GM21390 (cell line): ENCODE results near the gene NKX3-2.
A peak's percentile ranks its signal among the peaks of the same experiment; 100 is the strongest.

Experiments used
- ATAC-seq: cut with Tn5 transposase; IDR thresholded peaks from one replicate; pipeline ENCODE4 v1.9.1; 2021; ENCODE audit not compliant: unreplicated experiment

NKX3-2 gene

GRCh38 chr4:13546142-13546940, 2.0 kb upstream of the NKX3-2 start:
- ATAC-seq = no peak

- ATAC-seq = no peak
These were observed 1.1 kb upstream of the NKX3-2 start for GRCh38 chr4:13545394-13545808.

- ATAC-seq = peak; percentile 53
These were observed 492 bp upstream of the NKX3-2 start for GRCh38 chr4:13544606-13545393.

DNA sequence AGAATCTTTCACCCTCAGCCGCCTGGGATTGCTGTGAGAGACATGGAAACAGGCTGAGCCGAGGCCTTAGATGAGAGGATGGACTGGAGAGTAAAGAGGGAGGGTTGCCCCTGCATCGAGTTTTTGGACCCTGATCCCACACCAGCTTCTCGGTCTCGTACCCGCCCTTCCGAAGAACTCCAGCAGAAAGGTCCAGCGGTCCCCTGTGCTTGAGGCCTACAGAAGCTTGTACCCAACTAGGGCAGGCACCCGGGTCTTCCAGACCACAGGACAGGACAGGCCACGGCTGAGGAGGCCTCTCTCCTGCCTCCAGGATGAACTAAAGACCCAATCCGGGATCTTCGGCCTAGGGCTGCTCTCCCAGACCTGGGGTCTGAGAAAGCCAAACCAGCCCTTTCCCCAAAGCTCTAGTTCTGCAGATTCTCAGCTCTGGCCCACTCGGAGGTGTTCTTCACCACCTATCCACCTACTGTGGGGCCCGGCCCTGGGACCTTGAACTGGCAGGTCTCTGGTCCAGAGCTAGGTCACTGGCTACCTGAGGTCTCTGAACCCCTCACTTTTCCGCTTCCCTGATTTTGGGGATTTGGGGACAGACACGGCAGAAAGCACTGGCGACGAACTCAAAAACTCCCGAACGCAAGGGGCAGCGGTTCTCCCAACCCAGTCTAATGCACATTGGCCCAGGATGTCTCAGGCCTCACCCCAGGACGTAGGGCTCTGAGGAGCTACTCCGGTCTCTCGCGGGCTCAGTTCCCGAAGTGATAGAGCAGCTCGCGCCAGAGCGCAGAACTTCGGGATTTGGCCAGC, 1.1 kb downstream of the NKX3-2 start:
- ATAC-seq = no peak

- no peak for ATAC-seq
These were observed 1.7 kb downstream of the NKX3-2 start for GRCh38 chr4:13542577-13543031.

GRCh38 chr4:13541720-13542576, 2.4 kb downstream of the NKX3-2 start:
- ATAC-seq = peak; percentile 37

- no peak for ATAC-seq
These were observed 3.1 kb downstream of the NKX3-2 start for GRCh38 chr4:13541176-13541604.

GRCh38 chr4:13540446-13541175, 3.7 kb downstream of the NKX3-2 start:
- ATAC-seq = no peak

GRCh38 chr4:13539619-13540445, 4.5 kb downstream of the NKX3-2 start:
- no peak for ATAC-seq

GRCh38 chr4:13539047-13539618, 5.2 kb downstream of the NKX3-2 start:
- ATAC-seq = no peak

DNA sequence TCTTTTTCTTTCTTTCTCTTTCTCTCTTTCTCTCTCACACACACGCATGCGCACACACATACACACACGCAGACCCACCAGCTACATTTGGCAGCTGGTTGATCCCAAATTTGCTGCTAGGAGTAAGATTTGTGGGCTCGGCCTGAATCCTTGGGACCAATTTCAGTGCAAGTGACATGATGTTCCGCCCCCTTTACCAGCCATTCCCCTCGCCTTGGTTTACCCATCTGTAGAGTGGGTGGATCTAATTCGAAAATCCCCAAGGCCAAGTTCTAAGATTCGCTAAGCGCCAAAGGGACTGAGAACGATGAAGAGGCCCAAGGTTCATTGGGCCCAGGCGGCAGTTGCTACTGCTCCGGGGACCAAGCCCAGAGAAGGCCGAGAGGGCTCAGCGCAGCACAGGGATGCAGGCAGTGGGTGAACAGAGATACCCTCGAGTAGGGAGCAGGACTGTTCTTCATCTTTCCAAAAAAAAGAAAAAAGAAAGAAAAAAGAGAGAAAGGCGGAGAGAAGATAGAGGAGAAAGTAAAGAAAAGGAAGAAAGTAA, 5.8 kb downstream of the NKX3-2 start:
- no peak for ATAC-seq

DNA sequence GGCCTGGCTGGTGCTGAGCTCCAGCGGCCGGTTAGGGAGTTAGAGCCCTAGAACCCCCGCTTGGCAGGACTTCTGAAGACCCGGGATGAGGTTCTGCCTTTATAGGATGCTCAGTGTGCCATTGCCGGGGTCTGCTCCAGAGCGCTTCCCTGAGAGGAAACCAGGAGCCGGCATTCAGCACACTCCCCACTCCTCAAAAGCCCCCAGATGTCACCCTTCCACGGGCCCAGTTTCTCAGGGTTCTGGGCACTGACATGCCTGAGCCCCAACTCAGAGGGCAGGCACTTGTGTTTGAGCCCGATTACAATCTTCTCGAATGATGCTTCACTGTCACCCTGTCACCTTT, 6.5 kb downstream of the NKX3-2 start:
- no peak for ATAC-seq

GRCh38 chr4:13537011-13537831, 7.1 kb downstream of the NKX3-2 start:
- ATAC-seq = no peak

DNA sequence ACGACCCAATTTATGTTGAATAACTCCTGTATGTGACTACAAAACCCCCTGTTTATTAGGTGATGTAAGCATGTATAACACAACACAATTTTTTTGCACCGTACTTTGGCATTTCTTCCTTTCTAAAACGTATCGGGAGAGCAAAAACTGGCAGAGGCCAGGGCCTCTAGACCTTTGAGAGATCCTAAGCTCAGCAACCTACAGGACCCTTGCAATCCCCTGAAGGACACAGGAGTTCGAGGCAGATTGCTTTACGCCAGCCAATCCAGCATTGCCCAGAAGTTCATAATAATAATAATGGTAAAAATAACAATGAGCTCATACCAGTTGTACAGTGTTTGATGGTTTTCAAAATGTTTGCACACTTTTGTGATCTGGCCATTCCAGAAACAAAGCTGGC, 7.7 kb downstream of the NKX3-2 start:
- no peak for ATAC-seq

GRCh38 chr4:13535708-13536361, 8.5 kb downstream of the NKX3-2 start:
- no peak for ATAC-seq

DNA sequence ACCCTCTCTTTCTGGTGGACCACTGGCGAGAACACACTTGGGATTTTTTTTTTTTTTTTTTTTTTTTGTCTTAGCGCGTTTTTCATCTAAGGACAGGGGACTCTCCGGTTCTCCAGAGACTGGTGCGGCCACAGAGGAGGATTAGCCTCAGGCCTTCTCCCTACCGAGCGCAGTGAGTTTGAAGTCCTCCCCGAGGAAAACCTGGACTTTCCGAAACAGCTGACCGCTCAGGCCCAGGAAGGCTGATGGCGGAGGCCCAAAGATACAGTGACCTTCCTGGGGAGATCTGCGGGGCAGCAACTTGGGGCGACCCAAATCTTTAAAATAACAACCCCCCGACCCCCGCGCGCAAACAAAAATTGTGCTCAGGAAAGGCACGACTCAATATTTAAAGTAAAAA, 9.2 kb downstream of the NKX3-2 start:
- no peak for ATAC-seq
